GM11168 (cell line): Measurements from ENCODE around the gene ELL.

Experiments
- in situ Hi-C: fragments of 300-500 bp; cut with MboI; formaldehyde crosslinking; loops from one replicate; pipeline ENCODE4 v1.12.0; 2022; ENCODE audit warnings: low sequenced_read_pairs; ENCODE audit not compliant: unreplicated experiment

ELL gene

GRCh38 chr19:18491995-18492953 lies 29.6 kb downstream of the ELL start:
- in situ Hi-C loops: no loop called here

GRCh38 chr19:18490728-18491127 lies 31.1 kb downstream of the ELL start:
- in situ Hi-C loops: no loop called here

- in situ Hi-C loops: no loop called here
Measured at GRCh38 chr19:18489627-18490184, 32.2 kb downstream of the ELL start.

- in situ Hi-C loops: no loop called here
Measured at GRCh38 chr19:18488838-18489626, 32.8 kb downstream of the ELL start.

GRCh38 chr19:18488403-18488723 lies 33.5 kb downstream of the ELL start:
- in situ Hi-C loops: no loop called here

- in situ Hi-C loops: no loop called here
Measured at GRCh38 chr19:18487576-18488402, 34.1 kb downstream of the ELL start.

GRCh38 chr19:18486746-18487145 lies 35.1 kb downstream of the ELL start:
- in situ Hi-C loops: no loop called here

- in situ Hi-C loops: no loop called here
Measured at GRCh38 chr19:18484992-18485391, 36.9 kb downstream of the ELL start.

GRCh38 chr19:18483119-18483890 lies 38.6 kb downstream of the ELL start:
- in situ Hi-C loops: no loop called here

- in situ Hi-C loops: no loop called here
Measured at GRCh38 chr19:18481505-18482222, 40.2 kb downstream of the ELL start.

- in situ Hi-C loops: no loop called here
Measured at GRCh38 chr19:18480006-18480691, 41.7 kb downstream of the ELL start.

- in situ Hi-C loops: no loop called here
Measured at GRCh38 chr19:18478545-18479311, 43.1 kb downstream of the ELL start.

- in situ Hi-C loops: no loop called here
Measured at GRCh38 chr19:18477974-18478373, 43.9 kb downstream of the ELL start.

- in situ Hi-C loops: no loop called here
Measured at GRCh38 chr19:18477042-18477779, 44.7 kb downstream of the ELL start.

GRCh38 chr19:18476507-18477041 lies 45.3 kb downstream of the ELL start:
- in situ Hi-C loops: no loop called here

- in situ Hi-C loops: no loop called here
Measured at GRCh38 chr19:18475762-18476331, 46.0 kb downstream of the ELL start.
